Heart left ventricle (tissue), 13 donors: ENCODE data around the gene NABP2.

Source experiments
- POLR2A ChIP-seq, 2 donors: fragments of 450-650 bp; IDR thresholded peaks; one replicate each; pipeline ENCODE4 v1.6.1; 2017; ENCODE audit warnings: antibody characterized with exemption in 2 of 2, mild to moderate bottlenecking in 2 of 2, moderate library complexity in 2 of 2
- TF ChIP-seq, protein P1 (sequence below), 12 donors: fragments of 200-600 bp; sonication (generic) in 4 of 12; IDR thresholded peaks; one replicate each; pipeline versions ENCODE4 v1.5.0 to v1.8.0; 2018 to 2022; ENCODE audit warnings: antibody characterized with exemption in 12 of 12, mild to moderate bottlenecking in 5 of 12
- donor health status: ischemic (EF 13 %, LVEDD 7.1; RV severe dilation, severe dysfunction).
- donor health status: DM: no; HTN: yes; CAD: no.
- donor health status: DM: no; HTN: no; CAD: no.
- donor health status: ischemic (EF 25% LVEDD 6.9; RV normal size, moderate dysfunction).
- donor health status: ischemic (EF 25% LVEDD 5.7; RV mildly dilated, moderate dysfunction).
- donor health status: ischemic (EF 35%, LVEDD 5.7; RV mildly dilated, moderate dysfunction).
- donor health status: nonischemic (EF 11% LVEDD 7.7; RV severe dilation, severe dysfunction).
- donor health status: DM: yes; HTN: yes; CAD: no.
- donor health status: PGD.
- donor health status: ischemic (EF 29% LVEDD 5.4; RV normal size, mild dysfunction).
- donor health status: nonischemic (EF 23%, LVEDD 6.1; RV moderate dilation, normal function).

- no peak for TF ChIP-seq POLR2A (IDR thresholded peaks at IDR 0.05)
- TF ChIP-seq, protein P1, sequence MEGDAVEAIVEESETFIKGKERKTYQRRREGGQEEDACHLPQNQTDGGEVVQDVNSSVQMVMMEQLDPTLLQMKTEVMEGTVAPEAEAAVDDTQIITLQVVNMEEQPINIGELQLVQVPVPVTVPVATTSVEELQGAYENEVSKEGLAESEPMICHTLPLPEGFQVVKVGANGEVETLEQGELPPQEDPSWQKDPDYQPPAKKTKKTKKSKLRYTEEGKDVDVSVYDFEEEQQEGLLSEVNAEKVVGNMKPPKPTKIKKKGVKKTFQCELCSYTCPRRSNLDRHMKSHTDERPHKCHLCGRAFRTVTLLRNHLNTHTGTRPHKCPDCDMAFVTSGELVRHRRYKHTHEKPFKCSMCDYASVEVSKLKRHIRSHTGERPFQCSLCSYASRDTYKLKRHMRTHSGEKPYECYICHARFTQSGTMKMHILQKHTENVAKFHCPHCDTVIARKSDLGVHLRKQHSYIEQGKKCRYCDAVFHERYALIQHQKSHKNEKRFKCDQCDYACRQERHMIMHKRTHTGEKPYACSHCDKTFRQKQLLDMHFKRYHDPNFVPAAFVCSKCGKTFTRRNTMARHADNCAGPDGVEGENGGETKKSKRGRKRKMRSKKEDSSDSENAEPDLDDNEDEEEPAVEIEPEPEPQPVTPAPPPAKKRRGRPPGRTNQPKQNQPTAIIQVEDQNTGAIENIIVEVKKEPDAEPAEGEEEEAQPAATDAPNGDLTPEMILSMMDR (IDR thresholded peaks at IDR 0.05), result no peak
Measured at GRCh38 chr12:56223571-56224101, 506 bp upstream of the NABP2 start.
